Thoracic aorta (tissue), 2 donors: ENCODE measurements around the gene PCBP3. TPM values are rescaled to one million over a fixed set of nuclear protein-coding genes. Genes with fewer than 3 reads are reported as not detected.

Experiments
- ATAC-seq: fragments of 150-250 bp; one replicate; pipeline ENCODE4 v1.8.0; 2017; ENCODE audit warnings: low read depth; ENCODE audit not compliant: insufficient number of reproducible peaks, low FRiP score
- DNase-seq: peaks from one replicate; pipeline ENCODE4 v3.0.0-alpha.2; 2020; ENCODE audit warnings: low spot score
- H3K27ac ChIP-seq, 2 donors: fragments of 200-600 bp; sonication (generic); 1 replicate in 1 of 2; 2 replicates in 1 of 2; pipeline ENCODE4 v1.5.1; 2016; ENCODE audit warnings: mild to moderate bottlenecking in 2 of 2, moderate library complexity in 2 of 2
- H3K27me3 ChIP-seq: fragments of 200-600 bp; sonication (generic); replicated peaks from 2 replicates; pipeline ENCODE4 v1.6.0; 2016; ENCODE audit warnings: mild to moderate bottlenecking; ENCODE audit not compliant: insufficient read depth
- H3K36me3 ChIP-seq: fragments of 200-600 bp; sonication (generic); one replicate; pipeline ENCODE4 v1.5.1; 2016
- H3K4me1 ChIP-seq, 2 donors: fragments of 200-600 bp; sonication (generic); 1 replicate in 1 of 2; 2 replicates in 1 of 2; pipeline versions ENCODE4 v1.5.1 to v1.6.0; 2016; ENCODE audit warnings: low read depth in 2 of 2, mild to moderate bottlenecking in 1 of 2; ENCODE audit not compliant: control insufficient read depth in 1 of 2
- H3K4me3 ChIP-seq: fragments of 200-600 bp; sonication (generic); 2 replicates; pipeline ENCODE4 v1.5.1; 2016; ENCODE audit warnings: mild to moderate bottlenecking
- H3K9me3 ChIP-seq: fragments of 200-600 bp; sonication (generic); 2 replicates; pipeline ENCODE4 v1.5.1; 2016
- CTCF ChIP-seq: fragments of 200-600 bp; sonication (generic); IDR thresholded peaks from one replicate; pipeline ENCODE4 v1.5.1; 2019; ENCODE audit warnings: antibody characterized with exemption
- total RNA-seq, 2 donors: library from RNA; depleted of rRNA; stranded (reverse); fragments of >200 nt; gene quantifications; one replicate each; pipeline versions ENCODE4 v1.1.0 to v1.2.3, GENCODE V29; 2016

The PCBP3 gene
- total RNA-seq, 2 donors from 2014 or later: 4.5 to 28.4 TPM

GRCh38 chr21:45886610-45887026, 243.1 kb downstream of the PCBP3 start:
- DNase-seq: no peak

GRCh38 chr21:45887120-45887611, 243.6 kb downstream of the PCBP3 start:
- TF ChIP-seq CTCF: no peak
- Histone ChIP-seq H3K4me1 (peaks cover 0 to 17% of the 10 kb centered on the region in 2 donors), H3K27me3 (no peaks in the 10 kb centered on the region), H3K4me3 (no peak overlapping the region), H3K36me3 (no peaks in the 10 kb centered on the region), H3K9me3 (no peaks in the 10 kb centered on the region), H3K27ac (peak overlapping the region; percentile 67 to 76)
- ATAC-seq (peak; percentile 72), DNase-seq (no peak)

More at GRCh38 chr21:45886610-45887026, 243.1 kb downstream of the PCBP3 start:
- no peak for TF ChIP-seq CTCF
- Histone ChIP-seq H3K27ac (peak overlapping the region; percentile 67 to 76), H3K4me3 (no peak overlapping the region), H3K36me3 (no peaks in the 10 kb centered on the region), H3K27me3 (no peaks in the 10 kb centered on the region), H3K9me3 (no peaks in the 10 kb centered on the region), H3K4me1 (peaks cover 0 to 17% of the 10 kb centered on the region in 2 donors)
- no peak for ATAC-seq

GRCh38 chr21:45887788-45888187, 244.3 kb downstream of the PCBP3 start:
- TF ChIP-seq CTCF: no peak
- H3K9me3 ChIP-seq: no peaks in the 10 kb centered on the region
- H3K27ac ChIP-seq: no peak overlapping the region
- DNase-seq (no peak), ATAC-seq (no peak)
- H3K4me3 ChIP-seq: no peak overlapping the region
- peaks cover 0 to 17% of the 10 kb centered on the region in 2 donors for H3K4me1 ChIP-seq
- no peaks in the 10 kb centered on the region for H3K27me3 ChIP-seq
- H3K36me3 ChIP-seq: no peaks in the 10 kb centered on the region

- Histone ChIP-seq H3K9me3 (no peaks in the 10 kb centered on the region), H3K27me3 (no peaks in the 10 kb centered on the region), H3K4me3 (no peak overlapping the region), H3K36me3 (no peaks in the 10 kb centered on the region), H3K4me1 (peaks cover 0 to 22% of the 10 kb centered on the region in 2 donors), H3K27ac (no peak overlapping the region)
- no peak for TF ChIP-seq CTCF
- ATAC-seq: no peak
- no peak for DNase-seq
These were observed 245.0 kb downstream of the PCBP3 start for GRCh38 chr21:45888386-45889009.

GRCh38 chr21:45889256-45889655, 245.7 kb downstream of the PCBP3 start:
- H3K4me1 ChIP-seq: peaks cover under 1 to 30% of the 10 kb centered on the region in 2 donors
- H3K27ac ChIP-seq: no peak overlapping the region
- H3K36me3 ChIP-seq: no peaks in the 10 kb centered on the region
- no peaks in the 10 kb centered on the region for H3K9me3 ChIP-seq
- TF ChIP-seq CTCF: no peak
- H3K27me3 ChIP-seq: no peaks in the 10 kb centered on the region
- no peak overlapping the region for H3K4me3 ChIP-seq
- DNase-seq: no peak
- no peak for ATAC-seq
